Kidney epithelial cell (primary cell): ENCODE data around the gene NID1. TPM values are rescaled to one million over a fixed set of nuclear protein-coding genes. Genes with fewer than 3 reads are reported as not detected.
"Not testable (repeated sequence)": the region's sequence is repeated elsewhere in the genome, so short reads cannot be mapped to it uniquely, and the experiment has no call there.

Experiments used
- DNase-seq: peaks from one replicate; pipeline ENCODE4 v3.0.0-alpha.2; 2010; ENCODE audit warnings: low read depth
- H3K27me3 ChIP-seq: 2 replicates; pipeline ENCODE4 v1.6.0; 2011; ENCODE audit warnings: low read length; ENCODE audit not compliant: control insufficient read depth, insufficient read depth
- H3K36me3 ChIP-seq: 2 replicates; pipeline ENCODE4 v1.5.1; 2011; ENCODE audit warnings: low read length; ENCODE audit not compliant: control insufficient read depth, insufficient read depth
- H3K4me3 ChIP-seq: 2 replicates; pipeline ENCODE4 v1.5.1; 2011; ENCODE audit warnings: low read depth, mild to moderate bottlenecking, control low read depth, low read length
- CTCF ChIP-seq: IDR thresholded peaks from 2 replicates; pipeline ENCODE4 v1.5.1; 2011; ENCODE audit warnings: mild to moderate bottlenecking, moderate library complexity, low read length, control low read depth, inconsistent platforms; ENCODE audit not compliant: insufficient read depth, poor library complexity, severe bottlenecking
- total RNA-seq: library from RNA; depleted of rRNA; stranded (reverse); fragments of >200 nt; gene quantifications from 2 replicates; pipeline ENCODE4 v1.2.3, GENCODE V29; 2015

Gene NID1
- total RNA-seq, 1 donor from 2014 or later, result 21.2 TPM

GRCh38 chr1:236078993-236079392, 14.1 kb upstream of the NID1 start:
- DNase-seq, result no peak
- Histone ChIP-seq H3K27me3 (no peaks in the 10 kb centered on the region), H3K36me3 (no peaks in the 10 kb centered on the region), H3K4me3 (no peak overlapping the region)
- TF ChIP-seq CTCF, result no peak

- DNase-seq, H3K27me3 ChIP-seq, H3K36me3 ChIP-seq, H3K4me3 ChIP-seq: not testable (repeated sequence)
Measured at GRCh38 chr1:236078077-236078476, 13.2 kb upstream of the NID1 start.

- no peaks in the 10 kb centered on the region for H3K27me3 ChIP-seq
- no peak overlapping the region for H3K4me3 ChIP-seq
- no peak for TF ChIP-seq CTCF
- DNase-seq, result no peak
- H3K36me3 ChIP-seq, result no peaks in the 10 kb centered on the region
Measured at GRCh38 chr1:236075848-236076247, 11.0 kb upstream of the NID1 start.

DNA sequence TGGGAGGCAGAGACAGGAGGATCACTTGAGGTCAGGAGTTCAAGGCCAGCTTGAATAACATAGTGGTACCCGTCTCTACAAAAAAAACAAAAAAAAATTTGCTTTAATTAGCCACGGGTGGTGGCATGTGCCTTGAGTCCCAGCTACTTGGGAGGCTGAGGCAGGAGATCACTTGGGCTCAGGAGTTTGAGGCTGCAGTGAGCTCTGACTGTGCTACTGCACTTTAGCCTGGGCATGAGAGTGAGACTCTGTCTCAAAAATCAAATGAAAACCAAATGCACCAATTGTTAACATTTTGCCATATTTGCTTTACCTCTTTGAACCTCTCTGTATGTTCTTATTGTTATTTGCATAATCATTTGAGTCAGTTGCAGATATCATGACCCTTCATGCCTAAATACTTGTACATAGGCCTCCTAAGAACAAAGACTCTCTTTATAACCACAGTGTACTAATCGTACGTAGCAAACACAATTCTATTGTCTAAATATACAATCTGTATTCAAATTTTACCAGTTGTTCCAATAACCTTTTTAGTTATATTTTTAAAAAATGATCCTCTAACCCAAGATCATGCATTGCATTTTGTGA, 8.5 kb upstream of the NID1 start:
- no peak for TF ChIP-seq CTCF
- no peaks in the 10 kb centered on the region for H3K27me3 ChIP-seq
- H3K4me3 ChIP-seq, result no peak overlapping the region
- H3K36me3 ChIP-seq, result no peaks in the 10 kb centered on the region
- DNase-seq, result no peak

- no peak overlapping the region for H3K4me3 ChIP-seq
- no peak for TF ChIP-seq CTCF
- H3K36me3 ChIP-seq, result no peaks in the 10 kb centered on the region
- H3K27me3 ChIP-seq, result no peaks in the 10 kb centered on the region
- DNase-seq, result no peak
Measured at GRCh38 chr1:236072001-236072400, 7.1 kb upstream of the NID1 start.

DNA sequence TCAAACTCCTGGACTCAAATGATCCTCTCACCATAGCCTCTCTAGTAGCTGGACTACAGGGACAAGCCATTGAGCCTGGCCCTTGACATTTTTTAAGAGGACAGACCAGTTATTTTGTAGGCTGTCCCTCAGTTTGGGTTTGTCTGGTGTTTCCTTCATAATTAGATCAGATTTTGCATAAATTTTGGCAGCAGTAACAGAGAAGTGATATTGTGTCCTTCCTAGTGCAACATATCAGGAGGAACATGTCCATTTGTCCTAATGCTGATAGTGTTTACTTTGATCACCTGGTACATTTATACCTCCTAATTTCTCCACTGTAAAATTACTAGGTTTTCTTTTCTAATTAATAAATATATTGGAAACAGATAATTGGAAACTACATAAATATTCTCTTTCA, 5.9 kb upstream of the NID1 start:
- TF ChIP-seq CTCF, result no peak

More for the DNA sequence above, 5.9 kb upstream of the NID1 start:
- H3K36me3 ChIP-seq, result no peaks in the 10 kb centered on the region
- no peak overlapping the region for H3K4me3 ChIP-seq
- H3K27me3 ChIP-seq, result peaks cover 3% of the 10 kb centered on the region
- no peak for DNase-seq
